HEK293 (cell line): ENCODE results near the gene TP73.

Source experiments
- CTCF ChIA-PET: fragments of 350-600 bp; formaldehyde crosslinking; extraction: SDS; loops from one replicate; lab custom pipeline; 2021; ENCODE audit warnings: antibody characterized with exemption; lab: Yijun Ruan, JAX
- POLR2A ChIA-PET: fragments of 300-600 bp; formaldehyde crosslinking; extraction: SDS; loops from one replicate; lab custom pipeline; 2020; ENCODE audit warnings: antibody characterized with exemption, inconsistent platforms; lab: Yijun Ruan, JAX
- H3K27ac ChIP-seq: fragments of 200-500 bp; sonication (Bioruptor generic); 2 replicates; pipeline ENCODE4 v1.5.1; 2014; ENCODE audit warnings: low read depth, low read length, control low read depth, inconsistent platforms; ENCODE audit errors: extremely low read depth
- H3K36me3 ChIP-seq, 2 experiments: fragments of 200-500 bp in 1 of 2; sonication (Bioruptor generic) in 1 of 2; 1 replicate in 1 of 2; 2 replicates in 1 of 2; pipeline ENCODE4 v1.5.1; 2014 to 2017; ENCODE audit warnings: inconsistent platforms in 2 of 2, low read length in 2 of 2; ENCODE audit not compliant: control insufficient read depth in 2 of 2, insufficient read depth in 1 of 2
- H3K4me1 ChIP-seq: fragments of 200-500 bp; sonication (Bioruptor generic); 2 replicates; pipeline ENCODE4 v1.5.1; 2014; ENCODE audit warnings: mild to moderate bottlenecking, low read length, inconsistent platforms; ENCODE audit not compliant: control insufficient read depth, insufficient read depth
- H3K4me3 ChIP-seq: 2 replicates; pipeline ENCODE4 v1.5.1; 2011; ENCODE audit warnings: low read depth, mild to moderate bottlenecking, control low read depth, low read length, moderate library complexity
- H3K9me3 ChIP-seq: fragments of 200-500 bp; sonication (Bioruptor generic); 2 replicates; pipeline ENCODE4 v1.5.1; 2014; ENCODE audit warnings: low read depth, low read length, inconsistent platforms; ENCODE audit not compliant: control insufficient read depth, insufficient read depth
- HOXC10 ChIP-seq: sonication (generic); formaldehyde crosslinking; IDR thresholded peaks from 2 replicates; pipeline ENCODE4 v1.8.1; 2023; ENCODE audit warnings: mild to moderate bottlenecking, missing genetic modification reagents
- PRDM1 ChIP-seq: fragments of 450-650 bp; formaldehyde crosslinking; IDR thresholded peaks from 2 replicates; pipeline ENCODE4; 2016; ENCODE audit warnings: missing biosample characterization, missing genetic modification characterization
- YY1 ChIP-seq: fragments of 450-650 bp; formaldehyde crosslinking; IDR thresholded peaks from 2 replicates; pipeline ENCODE4 v1.5.1; 2018; ENCODE audit warnings: missing biosample characterization, missing genetic modification characterization
- ZBTB17 ChIP-seq: fragments of 450-650 bp; formaldehyde crosslinking; IDR thresholded peaks from 2 replicates; pipeline ENCODE4 v1.5.1; 2016; ENCODE audit warnings: missing biosample characterization, missing genetic modification characterization
- ZBTB7A ChIP-seq: fragments of 450-650 bp; formaldehyde crosslinking; IDR thresholded peaks from 2 replicates; pipeline ENCODE4 v1.5.1; 2016; ENCODE audit warnings: low read depth, missing biosample characterization, missing genetic modification characterization
- ZNF133 ChIP-seq: fragments of 450-650 bp; formaldehyde crosslinking; IDR thresholded peaks from 2 replicates; pipeline ENCODE4 v1.5.1; 2016; ENCODE audit warnings: missing biosample characterization, missing genetic modification characterization
- ZNF239 ChIP-seq: fragments of 450-650 bp; formaldehyde crosslinking; IDR thresholded peaks from 2 replicates; pipeline ENCODE4 v1.5.1; 2016; ENCODE audit warnings: missing biosample characterization, missing genetic modification characterization
- ZNF24 ChIP-seq: fragments of 450-650 bp; formaldehyde crosslinking; IDR thresholded peaks from 2 replicates; pipeline ENCODE4 v1.5.1; 2016; ENCODE audit warnings: missing biosample characterization, missing genetic modification characterization
- ZNF596 ChIP-seq: fragments of 450-650 bp; IDR thresholded peaks from 2 replicates; pipeline ENCODE4 v1.5.0; 2018; ENCODE audit warnings: missing biosample characterization, mild to moderate bottlenecking, missing genetic modification characterization, moderate library complexity
- TF ChIP-seq, protein P1 (sequence below): fragments of 450-650 bp; formaldehyde crosslinking; IDR thresholded peaks from 2 replicates; pipeline ENCODE4 v1.5.1; 2016; ENCODE audit warnings: missing biosample characterization, missing genetic modification characterization
- TF ChIP-seq, protein P2 (sequence below): fragments of 450-650 bp; formaldehyde crosslinking; IDR thresholded peaks from 2 replicates; pipeline ENCODE4 v1.5.1; 2017; ENCODE audit warnings: missing biosample characterization, missing genetic modification characterization
- TF ChIP-seq, protein P3 (sequence below): fragments of 450-650 bp; formaldehyde crosslinking; IDR thresholded peaks from 2 replicates; pipeline ENCODE4 v1.5.1; 2016; ENCODE audit warnings: missing biosample characterization, missing genetic modification characterization
- TF ChIP-seq, protein P4 (sequence below): sonication (generic); formaldehyde crosslinking; IDR thresholded peaks from 2 replicates; pipeline ENCODE4 v1.8.1; 2022; ENCODE audit warnings: mild to moderate bottlenecking, moderate library complexity, missing genetic modification reagents
- TF ChIP-seq, protein P5 (sequence below): fragments of 450-650 bp; formaldehyde crosslinking; IDR thresholded peaks from 2 replicates; pipeline ENCODE4 v1.5.1; 2016; ENCODE audit warnings: missing biosample characterization, missing genetic modification characterization
- TF ChIP-seq, protein P6 (sequence below): fragments of 450-650 bp; formaldehyde crosslinking; IDR thresholded peaks from 2 replicates; pipeline ENCODE4 v1.5.1; 2016; ENCODE audit warnings: missing biosample characterization, missing genetic modification characterization

The TP73 gene

DNA sequence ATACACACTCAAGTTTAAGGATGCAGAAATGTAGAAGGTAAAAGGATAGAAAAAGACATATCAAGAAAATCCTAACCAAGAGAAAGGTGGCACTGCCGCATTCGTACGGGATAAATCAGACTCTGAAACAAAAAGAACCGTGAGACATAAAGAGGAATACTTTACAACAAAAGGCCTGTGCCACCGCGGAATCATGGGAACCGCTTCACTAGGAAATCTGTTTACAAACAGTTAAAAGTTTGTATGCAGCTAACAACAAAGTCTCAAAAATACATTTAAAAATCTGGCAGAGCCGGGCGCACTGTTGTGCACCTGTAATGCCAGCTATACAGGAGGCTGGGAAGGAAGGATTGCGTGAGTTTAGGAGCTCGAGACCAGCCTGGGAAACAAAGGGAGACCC, 10.5 kb upstream of the TP73 start (continued):
- TF ChIP-seq, protein P1, sequence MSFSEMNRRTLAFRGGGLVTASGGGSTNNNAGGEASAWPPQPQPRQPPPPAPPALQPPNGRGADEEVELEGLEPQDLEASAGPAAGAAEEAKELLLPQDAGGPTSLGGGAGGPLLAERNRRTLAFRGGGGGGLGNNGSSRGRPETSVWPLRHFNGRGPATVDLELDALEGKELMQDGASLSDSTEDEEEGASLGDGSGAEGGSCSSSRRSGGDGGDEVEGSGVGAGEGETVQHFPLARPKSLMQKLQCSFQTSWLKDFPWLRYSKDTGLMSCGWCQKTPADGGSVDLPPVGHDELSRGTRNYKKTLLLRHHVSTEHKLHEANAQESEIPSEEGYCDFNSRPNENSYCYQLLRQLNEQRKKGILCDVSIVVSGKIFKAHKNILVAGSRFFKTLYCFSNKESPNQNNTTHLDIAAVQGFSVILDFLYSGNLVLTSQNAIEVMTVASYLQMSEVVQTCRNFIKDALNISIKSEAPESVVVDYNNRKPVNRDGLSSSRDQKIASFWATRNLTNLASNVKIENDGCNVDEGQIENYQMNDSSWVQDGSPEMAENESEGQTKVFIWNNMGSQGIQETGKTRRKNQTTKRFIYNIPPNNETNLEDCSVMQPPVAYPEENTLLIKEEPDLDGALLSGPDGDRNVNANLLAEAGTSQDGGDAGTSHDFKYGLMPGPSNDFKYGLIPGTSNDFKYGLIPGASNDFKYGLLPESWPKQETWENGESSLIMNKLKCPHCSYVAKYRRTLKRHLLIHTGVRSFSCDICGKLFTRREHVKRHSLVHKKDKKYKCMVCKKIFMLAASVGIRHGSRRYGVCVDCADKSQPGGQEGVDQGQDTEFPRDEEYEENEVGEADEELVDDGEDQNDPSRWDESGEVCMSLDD (tag by site-specific recombination): no peak
- TF ChIP-seq, protein P2, sequence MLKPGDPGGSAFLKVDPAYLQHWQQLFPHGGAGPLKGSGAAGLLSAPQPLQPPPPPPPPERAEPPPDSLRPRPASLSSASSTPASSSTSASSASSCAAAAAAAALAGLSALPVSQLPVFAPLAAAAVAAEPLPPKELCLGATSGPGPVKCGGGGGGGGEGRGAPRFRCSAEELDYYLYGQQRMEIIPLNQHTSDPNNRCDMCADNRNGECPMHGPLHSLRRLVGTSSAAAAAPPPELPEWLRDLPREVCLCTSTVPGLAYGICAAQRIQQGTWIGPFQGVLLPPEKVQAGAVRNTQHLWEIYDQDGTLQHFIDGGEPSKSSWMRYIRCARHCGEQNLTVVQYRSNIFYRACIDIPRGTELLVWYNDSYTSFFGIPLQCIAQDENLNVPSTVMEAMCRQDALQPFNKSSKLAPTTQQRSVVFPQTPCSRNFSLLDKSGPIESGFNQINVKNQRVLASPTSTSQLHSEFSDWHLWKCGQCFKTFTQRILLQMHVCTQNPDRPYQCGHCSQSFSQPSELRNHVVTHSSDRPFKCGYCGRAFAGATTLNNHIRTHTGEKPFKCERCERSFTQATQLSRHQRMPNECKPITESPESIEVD: no peak
- TF ChIP-seq ZNF239 (tag by site-specific recombination) (no peak), ZNF24 (tag by site-specific recombination) (no peak), ZNF133 (tag by site-specific recombination) (no peak)
- TF ChIP-seq, protein P3, sequence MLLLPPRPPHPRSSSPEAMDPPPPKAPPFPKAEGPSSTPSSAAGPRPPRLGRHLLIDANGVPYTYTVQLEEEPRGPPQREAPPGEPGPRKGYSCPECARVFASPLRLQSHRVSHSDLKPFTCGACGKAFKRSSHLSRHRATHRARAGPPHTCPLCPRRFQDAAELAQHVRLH (tag by site-specific recombination): no peak

DNA sequence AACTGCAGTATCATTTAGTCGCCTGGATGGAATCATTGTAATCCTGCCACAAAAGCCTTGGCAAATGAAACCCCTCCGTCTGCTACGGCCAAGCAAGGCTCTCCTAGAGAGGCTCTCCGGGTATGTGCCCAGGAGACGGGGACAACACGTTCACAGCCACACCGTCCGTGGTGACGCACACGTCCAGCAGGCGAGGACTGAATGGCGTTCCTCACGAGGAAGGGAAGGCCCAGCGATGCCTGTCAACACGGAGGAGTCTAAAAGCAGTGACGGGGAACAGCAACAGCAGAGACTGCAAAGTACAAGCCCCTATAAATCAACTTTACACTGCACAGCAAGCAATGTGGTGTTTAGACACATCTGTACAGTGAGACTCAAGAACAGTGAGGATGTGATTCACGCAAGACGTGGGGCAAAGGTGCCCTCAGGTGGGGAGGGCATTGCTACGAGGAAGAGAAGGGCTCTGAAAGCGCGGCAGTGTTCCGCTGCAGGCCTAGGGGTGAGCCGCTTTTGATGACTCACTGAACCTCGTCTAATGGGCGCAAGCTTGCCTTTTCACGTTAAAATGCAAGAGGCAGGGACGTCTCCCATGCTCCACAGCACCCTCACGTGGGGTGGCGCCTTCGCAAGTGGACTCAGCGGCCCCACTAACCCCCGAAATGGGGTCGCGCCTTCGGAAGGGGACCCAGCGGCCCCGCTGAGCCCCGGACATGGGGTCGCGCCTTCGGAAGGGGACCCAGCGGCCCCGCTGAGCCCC, 9.2 kb upstream of the TP73 start:
- POLR2A ChIA-PET: no interaction called here
- TF ChIP-seq ZNF596 (tag by site-specific recombination) (no peak), YY1 (tag by site-specific recombination) (no peak), PRDM1 (tag by site-specific recombination) (no peak), HOXC10 (CRISPR knock-in tag) (no peak), ZBTB17 (tag by site-specific recombination) (no peak), ZBTB7A (tag by site-specific recombination) (no peak)
- TF ChIP-seq, protein P4, sequence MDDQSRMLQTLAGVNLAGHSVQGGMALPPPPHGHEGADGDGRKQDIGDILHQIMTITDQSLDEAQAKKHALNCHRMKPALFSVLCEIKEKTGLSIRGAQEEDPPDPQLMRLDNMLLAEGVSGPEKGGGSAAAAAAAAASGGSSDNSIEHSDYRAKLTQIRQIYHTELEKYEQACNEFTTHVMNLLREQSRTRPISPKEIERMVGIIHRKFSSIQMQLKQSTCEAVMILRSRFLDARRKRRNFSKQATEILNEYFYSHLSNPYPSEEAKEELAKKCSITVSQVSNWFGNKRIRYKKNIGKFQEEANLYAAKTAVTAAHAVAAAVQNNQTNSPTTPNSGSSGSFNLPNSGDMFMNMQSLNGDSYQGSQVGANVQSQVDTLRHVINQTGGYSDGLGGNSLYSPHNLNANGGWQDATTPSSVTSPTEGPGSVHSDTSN (CRISPR knock-in tag): no peak
- TF ChIP-seq, protein P5, sequence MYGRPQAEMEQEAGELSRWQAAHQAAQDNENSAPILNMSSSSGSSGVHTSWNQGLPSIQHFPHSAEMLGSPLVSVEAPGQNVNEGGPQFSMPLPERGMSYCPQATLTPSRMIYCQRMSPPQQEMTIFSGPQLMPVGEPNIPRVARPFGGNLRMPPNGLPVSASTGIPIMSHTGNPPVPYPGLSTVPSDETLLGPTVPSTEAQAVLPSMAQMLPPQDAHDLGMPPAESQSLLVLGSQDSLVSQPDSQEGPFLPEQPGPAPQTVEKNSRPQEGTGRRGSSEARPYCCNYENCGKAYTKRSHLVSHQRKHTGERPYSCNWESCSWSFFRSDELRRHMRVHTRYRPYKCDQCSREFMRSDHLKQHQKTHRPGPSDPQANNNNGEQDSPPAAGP: no peak
- TF ChIP-seq, protein P6, sequence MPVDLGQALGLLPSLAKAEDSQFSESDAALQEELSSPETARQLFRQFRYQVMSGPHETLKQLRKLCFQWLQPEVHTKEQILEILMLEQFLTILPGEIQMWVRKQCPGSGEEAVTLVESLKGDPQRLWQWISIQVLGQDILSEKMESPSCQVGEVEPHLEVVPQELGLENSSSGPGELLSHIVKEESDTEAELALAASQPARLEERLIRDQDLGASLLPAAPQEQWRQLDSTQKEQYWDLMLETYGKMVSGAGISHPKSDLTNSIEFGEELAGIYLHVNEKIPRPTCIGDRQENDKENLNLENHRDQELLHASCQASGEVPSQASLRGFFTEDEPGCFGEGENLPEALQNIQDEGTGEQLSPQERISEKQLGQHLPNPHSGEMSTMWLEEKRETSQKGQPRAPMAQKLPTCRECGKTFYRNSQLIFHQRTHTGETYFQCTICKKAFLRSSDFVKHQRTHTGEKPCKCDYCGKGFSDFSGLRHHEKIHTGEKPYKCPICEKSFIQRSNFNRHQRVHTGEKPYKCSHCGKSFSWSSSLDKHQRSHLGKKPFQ (tag by site-specific recombination): no peak

More for the DNA sequence above, 9.2 kb upstream of the TP73 start:
- Histone ChIP-seq H3K27ac (no peak overlapping the region), H3K9me3 (no peaks in the 10 kb centered on the region), H3K36me3 (peaks cover 0 to 93% of the 10 kb centered on the region in 2 experiments; a peak in 2 of 3 replicates), H3K4me1 (no peaks in the 10 kb centered on the region), H3K4me3 (no peak overlapping the region)
- CTCF ChIA-PET: no interaction called here
